CD4-positive, alpha-beta T cell (primary cell): Measurements from ENCODE around the gene DTNB. TPM values are rescaled to one million over a fixed set of nuclear protein-coding genes. Genes with fewer than 3 reads are reported as not detected.

Experiments
- ATAC-seq: fragments of 200-7000 bp; cut with Tn5 transposase; one replicate; pipeline ENCODE4 v1.10.0; 2022; ENCODE audit warnings: mild to moderate bottlenecking; ENCODE audit not compliant: poor library complexity
- CTCF ChIA-PET: fragments of 350-600 bp; sonication (Branson Sonifier 250); formaldehyde crosslinking; loops from one replicate; lab custom pipeline; 2021; ENCODE audit warnings: antibody characterized with exemption, inconsistent platforms; lab: Charles Lee
- POLR2A ChIA-PET: fragments of 350-600 bp; sonication (Branson Sonifier 250); formaldehyde crosslinking; loops from one replicate; lab custom pipeline; 2021; ENCODE audit warnings: antibody characterized with exemption, inconsistent platforms; lab: Charles Lee
- DNase-seq, 14 experiments: peaks; one replicate each; pipeline ENCODE4 v3.0.0-alpha.2; 2013 to 2020; ENCODE audit warnings: mixed read lengths in 2 of 14
- H3K27ac ChIP-seq, 2 donors: one replicate each; pipeline versions ENCODE4 v1.5.1 to v1.7.0; 2013; ENCODE audit warnings: low read length in 2 of 2, low read depth in 1 of 2, mild to moderate bottlenecking in 1 of 2
- H3K27me3 ChIP-seq, 2 experiments: 1 replicate in 1 of 2; 2 replicates in 1 of 2; pipeline versions ENCODE4 v1.6.1 to v1.7.0; 2013; ENCODE audit warnings: low read length in 2 of 2, control low read depth in 1 of 2, mild to moderate bottlenecking in 1 of 2, moderate library complexity in 1 of 2; ENCODE audit not compliant: insufficient read depth in 2 of 2, control insufficient read depth in 1 of 2
- H3K36me3 ChIP-seq: one replicate; pipeline ENCODE4 v1.6.1; 2013; ENCODE audit warnings: low read length, control low read depth; ENCODE audit not compliant: insufficient read depth
- H3K4me1 ChIP-seq: one replicate; pipeline ENCODE4 v1.6.1; 2013; ENCODE audit warnings: low read length, control low read depth; ENCODE audit not compliant: insufficient read depth
- H3K4me3 ChIP-seq: one replicate; pipeline ENCODE4 v1.5.1; 2013; ENCODE audit warnings: mild to moderate bottlenecking, low read length, moderate library complexity
- H3K9me3 ChIP-seq, 2 experiments: 1 replicate in 1 of 2; 2 replicates in 1 of 2; pipeline versions ENCODE4 v1.6.1 to v1.7.0; 2013; ENCODE audit warnings: low read length in 2 of 2, mild to moderate bottlenecking in 2 of 2, control low read depth in 1 of 2, moderate library complexity in 1 of 2; ENCODE audit not compliant: control insufficient read depth in 1 of 2, insufficient read depth in 1 of 2
- H3K27ac Mint-ChIP-seq: one replicate; pipeline ENCODE4 v1.8.0; 2020; ENCODE audit warnings: mixed read lengths
- H3K27me3 Mint-ChIP-seq: one replicate; pipeline ENCODE4 v1.8.0; 2021; ENCODE audit warnings: mixed read lengths
- H3K36me3 Mint-ChIP-seq: one replicate; pipeline ENCODE4 v1.8.0; 2021; ENCODE audit warnings: low read depth, mixed read lengths
- H3K4me1 Mint-ChIP-seq: one replicate; pipeline ENCODE4 v1.8.0; 2021; ENCODE audit warnings: low read depth, mixed read lengths
- H3K4me3 Mint-ChIP-seq: one replicate; pipeline ENCODE4 v1.8.0; 2020; ENCODE audit warnings: mild to moderate bottlenecking, mixed read lengths
- H3K9me3 Mint-ChIP-seq: one replicate; pipeline ENCODE4 v1.8.0; 2020; ENCODE audit warnings: mixed read lengths
- CTCF ChIP-seq: fragments of 200-600 bp; IDR thresholded peaks from one replicate; pipeline ENCODE4 v1.8.0; 2022; ENCODE audit warnings: antibody characterized with exemption, mild to moderate bottlenecking
- intact Hi-C, 2 experiments: fragments of 100-400 bp; cut with DNase I in 1 of 2; cut with micrococcal nuclease in 1 of 2; formaldehyde crosslinking; loops; one replicate each; pipeline versions ENCODE4 v1.15.1 to v1.9.0; 2023 to 2025; cut with DNase I, micrococcal nuclease
- total RNA-seq, 174 experiments: library from RNA in 2 of 174; stranded (reverse) in 2 of 174; gene quantifications; one replicate each; pipeline ENCODE4 v1.2.3 and lab custom pipeline; 2021 to 2026

The DTNB gene
- total RNA-seq, 2 experiments from 2014 or later: 30.1 to 33.6 TPM

DNA sequence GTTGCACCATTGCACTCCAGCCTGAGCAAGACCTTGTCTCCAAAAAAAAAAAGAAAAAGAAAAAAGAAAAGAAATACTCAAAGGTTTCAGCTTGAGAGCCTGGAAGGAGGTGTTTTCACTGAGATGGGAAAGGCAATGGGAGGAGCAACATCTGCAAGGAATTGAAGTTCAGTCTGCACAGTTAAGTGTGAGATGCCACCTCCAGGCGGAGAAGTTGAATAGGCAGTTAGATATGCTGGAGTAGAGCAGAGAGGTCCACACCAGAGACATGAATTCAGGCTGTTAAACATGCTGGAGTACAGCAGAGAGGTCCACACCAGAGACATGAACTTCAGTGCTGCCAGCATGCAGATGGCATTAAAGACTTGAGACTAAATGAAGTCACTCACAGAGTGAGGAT, 41.4 kb upstream of the DTNB start:
- no peak for ATAC-seq
- intact Hi-C loops: no loop called here
- no peaks in the 10 kb centered on the region for H3K27me3 ChIP-seq
- peaks cover 8% of the 10 kb centered on the region for H3K4me1 ChIP-seq
- no peaks in the 10 kb centered on the region for H3K36me3 ChIP-seq
- H3K4me3 ChIP-seq: no peak overlapping the region
- no peak for DNase-seq
- H3K27ac ChIP-seq: no peak overlapping the region
- H3K9me3 Mint-ChIP-seq: no peaks in the 10 kb centered on the region
- POLR2A ChIA-PET: no interaction called here
- CTCF ChIA-PET: no interaction called here
- H3K9me3 ChIP-seq: no peaks in the 10 kb centered on the region
- no peaks in the 10 kb centered on the region for H3K36me3 Mint-ChIP-seq
- no peak overlapping the region for H3K27ac Mint-ChIP-seq
- H3K4me1 Mint-ChIP-seq: peaks cover 15% of the 10 kb centered on the region
- TF ChIP-seq CTCF: no peak
- H3K4me3 Mint-ChIP-seq: no peak overlapping the region
- H3K27me3 Mint-ChIP-seq: peaks cover 5% of the 10 kb centered on the region

- no peaks in the 10 kb centered on the region for H3K9me3 Mint-ChIP-seq
- Histone ChIP-seq H3K36me3 (no peaks in the 10 kb centered on the region), H3K27ac (no peak overlapping the region), H3K9me3 (no peaks in the 10 kb centered on the region), H3K27me3 (peaks cover 0 to 5% of the 10 kb centered on the region in 2 experiments), H3K4me1 (peaks cover 4% of the 10 kb centered on the region), H3K4me3 (no peak overlapping the region)
- peaks cover 23% of the 10 kb centered on the region for H3K27me3 Mint-ChIP-seq
- intact Hi-C loops: no loop called here
- DNase-seq: no peak
- CTCF ChIA-PET: no interaction called here
- H3K36me3 Mint-ChIP-seq: no peaks in the 10 kb centered on the region
- peaks cover 8% of the 10 kb centered on the region for H3K4me1 Mint-ChIP-seq
- ATAC-seq: no peak
- H3K27ac Mint-ChIP-seq: no peak overlapping the region
- no peak overlapping the region for H3K4me3 Mint-ChIP-seq
- TF ChIP-seq CTCF: no peak
- POLR2A ChIA-PET: no interaction called here
These were observed 39.1 kb upstream of the DTNB start for GRCh38 chr2:25712455-25712854.

- H3K27me3 ChIP-seq: peaks cover 0 to 5% of the 10 kb centered on the region in 2 experiments
- Mint-ChIP-seq H3K27ac (no peak overlapping the region), H3K4me1 (peaks cover 8% of the 10 kb centered on the region), H3K27me3 (peaks cover 23% of the 10 kb centered on the region), H3K9me3 (no peaks in the 10 kb centered on the region), H3K4me3 (peak overlapping the region; percentile 52), H3K36me3 (no peaks in the 10 kb centered on the region)
- no peak for DNase-seq
- TF ChIP-seq CTCF: no peak
- peaks cover 4% of the 10 kb centered on the region for H3K4me1 ChIP-seq
- H3K9me3 ChIP-seq: no peaks in the 10 kb centered on the region
- H3K4me3 ChIP-seq: peak overlapping the region; percentile 23
- no peak overlapping the region for H3K27ac ChIP-seq
- no peaks in the 10 kb centered on the region for H3K36me3 ChIP-seq
- ATAC-seq: no peak
- intact Hi-C loops: no loop called here
- ChIA-PET POLR2A (no interaction called here), CTCF (no interaction called here)
These were observed 38.4 kb upstream of the DTNB start for GRCh38 chr2:25711675-25712354.
